HCT116 (cell line): Measurements from ENCODE around the gene CNDP1.

Experiments
- CTCF ChIP-seq, 3 experiments: fragments of 200-600 bp in 1 of 3; sonication (generic) in 1 of 3; IDR thresholded peaks in 2 of 3; conservative IDR thresholded peaks in 1 of 3; 2 replicates each; pipeline ENCODE4 v1.5.1; 2012 to 2017; ENCODE audit warnings: low read depth in 2 of 3, low read length in 2 of 3, antibody characterized with exemption in 1 of 3, borderline replicate concordance in 1 of 3, control low read depth in 1 of 3, mild to moderate bottlenecking in 1 of 3, mixed read lengths in 1 of 3, mixed run types in 1 of 3, moderate library complexity in 1 of 3; ENCODE audit not compliant: insufficient read depth in 1 of 3
- MAX ChIP-seq: IDR thresholded peaks from 2 replicates; pipeline ENCODE4 v1.6.1; 2012
- POLR2A ChIP-seq: IDR thresholded peaks from 2 replicates; pipeline ENCODE4 v1.7.0; 2011; ENCODE audit warnings: borderline replicate concordance; ENCODE audit not compliant: insufficient read depth, insufficient read length; ENCODE audit errors: extremely low read depth
- POLR2AphosphoS5 ChIP-seq: IDR thresholded peaks from 2 replicates; pipeline ENCODE4 v1.6.1; 2011; ENCODE audit warnings: mild to moderate bottlenecking, low read depth, low read length, moderate library complexity
- RAD21 ChIP-seq: IDR thresholded peaks from 2 replicates; pipeline ENCODE4 v1.6.1; 2012; ENCODE audit warnings: low read depth, mild to moderate bottlenecking

GRCh38 chr18:74494514-74494913, 39.8 kb upstream of the CNDP1 start:
- TF ChIP-seq CTCF (IDR thresholded peaks at IDR 0.05 in 2 of 3, conservative IDR thresholded peaks at IDR 0.05 in 1 of 3; ENCODE audit: borderline replicate concordance in 1 of 3, insufficient read depth in 1 of 3, low read depth in 2 of 3, low read length in 2 of 3), result no peak
- TF ChIP-seq MAX, result no peak
- no peak for TF ChIP-seq RAD21
- no peak for TF ChIP-seq POLR2AphosphoS5
- no peak for TF ChIP-seq POLR2A
